Measurements from ENCODE around the gene RAB5B. TPM values are rescaled to one million over a fixed set of nuclear protein-coding genes. Genes with fewer than 3 reads are reported as not detected.

The RAB5B gene
- total RNA-seq, 1 experiment from 2014 or later: 48.4 TPM

- H3K18ac ChIP-seq (ENCODE audit: insufficient read length, low read depth, low read length): no peak overlapping the region
- H2BK15ac ChIP-seq (ENCODE audit: low read depth, low read length): no peak overlapping the region
- Mint-ChIP-seq H3K27me3 (ENCODE audit: low read depth) (no peaks in the 10 kb centered on the region), H3K36me3 (ENCODE audit: insufficient read depth in 1 of 3, low read depth in 3 of 3) (peaks cover 41 to 50% (median 46%) of the 10 kb centered on the region in 3 experiments; a peak in 6 of 7 replicates), H3K4me3 (no peak overlapping the region), H3K27ac (0 out of 7 replicates have a peak overlapping the region, but pooled peaks of 1 of the 3 experiments have one; percentile 57), H3K9me3 (no peaks in the 10 kb centered on the region), H3K4me1 (peaks cover 6 to 11% of the 10 kb centered on the region in 2 experiments; a peak in 3 of 4 replicates)
- H3K9me3 ChIP-seq (ENCODE audit: control insufficient read depth, low read depth, low read length): no peaks in the 10 kb centered on the region
- no peak overlapping the region for H4K8ac ChIP-seq (replicated peaks; ENCODE audit: insufficient read length, low read depth, low read length)
- H3K4me1 ChIP-seq (ENCODE audit: insufficient read depth, low read length): no peaks in the 10 kb centered on the region
- no peak overlapping the region for H2AK5ac ChIP-seq (ENCODE audit: insufficient read length, low read length)
- no peak for DNase-seq
- H3K79me2 ChIP-seq (ENCODE audit: insufficient read depth, low read length): no peaks in the 10 kb centered on the region
- H2BK5ac ChIP-seq (ENCODE audit: insufficient read length, low read length): no peak overlapping the region
- no peaks in the 10 kb centered on the region for H3K27me3 ChIP-seq (ENCODE audit: insufficient read depth, low read length)
- no peak overlapping the region for H2AFZ ChIP-seq (ENCODE audit: low read length)
- H4K20me1 ChIP-seq (ENCODE audit: control insufficient read depth, insufficient read depth, insufficient read length): no peaks in the 10 kb centered on the region
- no peak overlapping the region for H2BK20ac ChIP-seq (ENCODE audit: low read depth, low read length, poor library complexity, severe bottlenecking)
- no peak overlapping the region for H3K9ac ChIP-seq (ENCODE audit: extremely low read depth, insufficient read length, low read length)
- H4K5ac ChIP-seq (ENCODE audit: insufficient read length, low read depth, low read length): no peak overlapping the region
- no CpG with 5 or more reads among the region's 8 CpGs for whole genome bisulfite sequencing (ENCODE audit: extremely low coverage, insufficient read length, low lambda C conversion rate)
- no peak overlapping the region for H3K4ac ChIP-seq (ENCODE audit: low read depth, low read length)
- no peak overlapping the region for H2BK120ac ChIP-seq (ENCODE audit: low read depth, low read length, poor library complexity, severe bottlenecking)
- H3K14ac ChIP-seq (ENCODE audit: insufficient read depth, low read length): no peak overlapping the region
- H3K23ac ChIP-seq (ENCODE audit: insufficient read length, low read depth, low read length): no peak overlapping the region
- no peak overlapping the region for H3T11ph ChIP-seq (ENCODE audit: low read length)
- no peak overlapping the region for H3K27ac ChIP-seq (ENCODE audit: insufficient read length, low read depth, low read length)
- H2BK12ac ChIP-seq (ENCODE audit: insufficient read length, low read depth, low read length): no peak overlapping the region
- no peak for TF ChIP-seq CTCF (conservative IDR thresholded peaks at IDR 0.05)
- no peak overlapping the region for H3K56ac ChIP-seq (ENCODE audit: insufficient read length, low read depth, low read length)
- peaks cover 8% of the 10 kb centered on the region for H3K23me2 ChIP-seq (ENCODE audit: insufficient read length, low read depth, low read length, poor library complexity, severe bottlenecking)
- no peak overlapping the region for H3K4me2 ChIP-seq (ENCODE audit: insufficient read depth, insufficient read length, low read length)
- H4K91ac ChIP-seq (ENCODE audit: insufficient read length, low read depth, low read length): no peak overlapping the region
- H3K79me1 ChIP-seq (ENCODE audit: insufficient read depth, low read depth, low read length, poor library complexity, severe bottlenecking): no peaks in the 10 kb centered on the region
These were observed 21.5 kb downstream of the RAB5B start for GRCh38 chr12:55995366-55995765.
